ENCODE measurements around the gene ADAMTSL3. TPM values are rescaled to one million over a fixed set of nuclear protein-coding genes. Genes with fewer than 3 reads are reported as not detected.

ADAMTSL3 gene
- total and polyA plus RNA-seq, 2 experiments from 2014 or later, result 0.61 to 0.87 TPM

DNA sequence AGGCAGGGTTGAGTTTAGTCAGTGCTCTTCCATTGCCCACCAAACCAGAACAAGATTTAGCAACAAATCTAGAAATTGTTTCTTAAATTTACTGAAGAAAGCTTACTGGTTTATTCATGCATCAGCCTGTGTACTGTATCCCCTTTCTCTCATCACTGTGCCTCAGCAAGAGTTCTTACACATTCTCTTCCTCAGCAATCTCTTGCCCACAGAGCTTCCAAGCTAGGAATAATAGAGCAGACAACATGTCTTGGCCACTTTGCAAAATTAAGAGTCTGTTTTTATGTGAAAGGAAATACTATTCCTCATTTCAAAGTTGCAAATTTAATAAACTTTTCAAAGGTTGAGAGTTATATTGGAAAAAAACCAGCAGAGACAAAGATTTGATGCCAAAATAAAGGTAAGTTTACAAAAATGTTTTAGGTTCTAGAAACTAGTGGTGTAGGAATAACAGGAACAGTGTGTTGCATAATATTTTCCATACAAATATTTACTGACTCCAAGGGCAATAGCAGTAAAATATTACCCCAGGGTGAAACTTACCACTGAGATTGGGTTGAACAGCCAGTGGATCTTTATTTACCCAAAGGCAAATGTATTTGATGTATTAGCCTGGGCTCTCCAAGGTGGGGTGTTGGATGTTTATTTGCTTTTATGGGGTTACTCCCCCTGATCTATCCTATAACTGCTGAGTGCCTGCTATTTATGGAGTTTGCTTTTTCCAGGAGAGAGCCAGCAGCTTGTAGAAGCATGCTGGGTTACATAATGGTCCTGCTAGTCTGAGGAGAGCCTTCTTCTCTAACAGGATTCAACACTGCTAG is 276.7 kb downstream of the ADAMTSL3 start (continued):
- TF ChIP-seq, protein P1, sequence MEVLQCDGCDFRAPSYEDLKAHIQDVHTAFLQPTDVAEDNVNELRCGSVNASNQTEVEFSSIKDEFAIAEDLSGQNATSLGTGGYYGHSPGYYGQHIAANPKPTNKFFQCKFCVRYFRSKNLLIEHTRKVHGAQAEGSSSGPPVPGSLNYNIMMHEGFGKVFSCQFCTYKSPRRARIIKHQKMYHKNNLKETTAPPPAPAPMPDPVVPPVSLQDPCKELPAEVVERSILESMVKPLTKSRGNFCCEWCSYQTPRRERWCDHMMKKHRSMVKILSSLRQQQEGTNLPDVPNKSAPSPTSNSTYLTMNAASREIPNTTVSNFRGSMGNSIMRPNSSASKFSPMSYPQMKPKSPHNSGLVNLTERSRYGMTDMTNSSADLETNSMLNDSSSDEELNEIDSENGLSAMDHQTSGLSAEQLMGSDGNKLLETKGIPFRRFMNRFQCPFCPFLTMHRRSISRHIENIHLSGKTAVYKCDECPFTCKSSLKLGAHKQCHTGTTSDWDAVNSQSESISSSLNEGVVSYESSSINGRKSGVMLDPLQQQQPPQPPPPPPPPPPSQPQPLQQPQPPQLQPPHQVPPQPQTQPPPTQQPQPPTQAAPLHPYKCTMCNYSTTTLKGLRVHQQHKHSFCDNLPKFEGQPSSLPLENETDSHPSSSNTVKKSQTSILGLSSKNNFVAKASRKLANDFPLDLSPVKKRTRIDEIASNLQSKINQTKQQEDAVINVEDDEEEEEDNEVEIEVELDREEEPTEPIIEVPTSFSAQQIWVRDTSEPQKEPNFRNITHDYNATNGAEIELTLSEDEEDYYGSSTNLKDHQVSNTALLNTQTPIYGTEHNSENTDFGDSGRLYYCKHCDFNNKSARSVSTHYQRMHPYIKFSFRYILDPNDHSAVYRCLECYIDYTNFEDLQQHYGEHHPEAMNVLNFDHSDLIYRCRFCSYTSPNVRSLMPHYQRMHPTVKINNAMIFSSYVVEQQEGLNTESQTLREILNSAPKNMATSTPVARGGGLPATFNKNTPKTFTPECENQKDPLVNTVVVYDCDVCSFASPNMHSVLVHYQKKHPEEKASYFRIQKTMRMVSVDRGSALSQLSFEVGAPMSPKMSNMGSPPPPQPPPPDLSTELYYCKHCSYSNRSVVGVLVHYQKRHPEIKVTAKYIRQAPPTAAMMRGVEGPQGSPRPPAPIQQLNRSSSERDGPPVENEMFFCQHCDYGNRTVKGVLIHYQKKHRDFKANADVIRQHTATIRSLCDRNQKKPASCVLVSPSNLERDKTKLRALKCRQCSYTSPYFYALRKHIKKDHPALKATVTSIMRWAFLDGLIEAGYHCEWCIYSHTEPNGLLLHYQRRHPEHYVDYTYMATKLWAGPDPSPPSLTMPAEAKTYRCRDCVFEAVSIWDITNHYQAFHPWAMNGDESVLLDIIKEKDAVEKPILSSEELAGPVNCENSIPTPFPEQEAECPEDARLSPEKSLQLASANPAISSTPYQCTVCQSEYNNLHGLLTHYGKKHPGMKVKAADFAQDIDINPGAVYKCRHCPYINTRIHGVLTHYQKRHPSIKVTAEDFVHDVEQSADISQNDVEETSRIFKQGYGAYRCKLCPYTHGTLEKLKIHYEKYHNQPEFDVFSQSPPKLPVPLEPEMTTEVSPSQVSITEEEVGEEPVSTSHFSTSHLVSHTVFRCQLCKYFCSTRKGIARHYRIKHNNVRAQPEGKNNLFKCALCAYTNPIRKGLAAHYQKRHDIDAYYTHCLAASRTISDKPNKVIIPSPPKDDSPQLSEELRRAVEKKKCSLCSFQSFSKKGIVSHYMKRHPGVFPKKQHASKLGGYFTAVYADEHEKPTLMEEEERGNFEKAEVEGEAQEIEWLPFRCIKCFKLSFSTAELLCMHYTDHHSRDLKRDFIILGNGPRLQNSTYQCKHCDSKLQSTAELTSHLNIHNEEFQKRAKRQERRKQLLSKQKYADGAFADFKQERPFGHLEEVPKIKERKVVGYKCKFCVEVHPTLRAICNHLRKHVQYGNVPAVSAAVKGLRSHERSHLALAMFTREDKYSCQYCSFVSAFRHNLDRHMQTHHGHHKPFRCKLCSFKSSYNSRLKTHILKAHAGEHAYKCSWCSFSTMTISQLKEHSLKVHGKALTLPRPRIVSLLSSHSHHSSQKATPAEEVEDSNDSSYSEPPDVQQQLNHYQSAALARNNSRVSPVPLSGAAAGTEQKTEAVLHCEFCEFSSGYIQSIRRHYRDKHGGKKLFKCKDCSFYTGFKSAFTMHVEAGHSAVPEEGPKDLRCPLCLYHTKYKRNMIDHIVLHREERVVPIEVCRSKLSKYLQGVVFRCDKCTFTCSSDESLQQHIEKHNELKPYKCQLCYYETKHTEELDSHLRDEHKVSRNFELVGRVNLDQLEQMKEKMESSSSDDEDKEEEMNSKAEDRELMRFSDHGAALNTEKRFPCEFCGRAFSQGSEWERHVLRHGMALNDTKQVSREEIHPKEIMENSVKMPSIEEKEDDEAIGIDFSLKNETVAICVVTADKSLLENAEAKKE (CRISPR knock-in tag; IDR thresholded peaks at IDR 0.05), result no peak
- TF ChIP-seq POLR2AphosphoS5 (IDR thresholded peaks at IDR 0.05; ENCODE audit: low read depth), result no peak
- TF ChIP-seq, protein P2, sequence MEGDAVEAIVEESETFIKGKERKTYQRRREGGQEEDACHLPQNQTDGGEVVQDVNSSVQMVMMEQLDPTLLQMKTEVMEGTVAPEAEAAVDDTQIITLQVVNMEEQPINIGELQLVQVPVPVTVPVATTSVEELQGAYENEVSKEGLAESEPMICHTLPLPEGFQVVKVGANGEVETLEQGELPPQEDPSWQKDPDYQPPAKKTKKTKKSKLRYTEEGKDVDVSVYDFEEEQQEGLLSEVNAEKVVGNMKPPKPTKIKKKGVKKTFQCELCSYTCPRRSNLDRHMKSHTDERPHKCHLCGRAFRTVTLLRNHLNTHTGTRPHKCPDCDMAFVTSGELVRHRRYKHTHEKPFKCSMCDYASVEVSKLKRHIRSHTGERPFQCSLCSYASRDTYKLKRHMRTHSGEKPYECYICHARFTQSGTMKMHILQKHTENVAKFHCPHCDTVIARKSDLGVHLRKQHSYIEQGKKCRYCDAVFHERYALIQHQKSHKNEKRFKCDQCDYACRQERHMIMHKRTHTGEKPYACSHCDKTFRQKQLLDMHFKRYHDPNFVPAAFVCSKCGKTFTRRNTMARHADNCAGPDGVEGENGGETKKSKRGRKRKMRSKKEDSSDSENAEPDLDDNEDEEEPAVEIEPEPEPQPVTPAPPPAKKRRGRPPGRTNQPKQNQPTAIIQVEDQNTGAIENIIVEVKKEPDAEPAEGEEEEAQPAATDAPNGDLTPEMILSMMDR (conservative IDR thresholded peaks at IDR 0.05; ENCODE audit: low read depth in 2 of 2), result no peak
- no peak for TF ChIP-seq EZH2phosphoT487 (IDR thresholded peaks at IDR 0.05; ENCODE audit: unreplicated experiment)
- TF ChIP-seq NANOG (IDR thresholded peaks at IDR 0.05; ENCODE audit: borderline replicate concordance), result no peak
- TF ChIP-seq ZNF114 (CRISPR knock-in tag; IDR thresholded peaks at IDR 0.05), result no peak
- no peak for TF ChIP-seq EZH2 (IDR thresholded peaks at IDR 0.05; ENCODE audit: low read depth, unreplicated experiment)
